RWPE1 (cell line): Measurements from ENCODE around the gene CDAN1.

Experiments used
- CTCF ChIA-PET: fragments of 350-600 bp; sonication (Branson Sonifier 250); formaldehyde crosslinking; extraction: SDS; loops from one replicate; lab custom pipeline; 2021; lab: Yijun Ruan, JAX
- POLR2A ChIA-PET: fragments of 400-600 bp; formaldehyde crosslinking; extraction: SDS; loops from one replicate; lab custom pipeline; 2020; ENCODE audit warnings: antibody characterized with exemption; ENCODE audit not compliant: low non-redundant PET; lab: Yijun Ruan, JAX
- DNase-seq: peaks from one replicate; pipeline ENCODE4 v3.0.0; 2012; ENCODE audit warnings: low spot score
- H3K27ac ChIP-seq: fragments of 450-650 bp; 2 replicates; pipeline ENCODE4 v1.5.1; 2017
- CTCF ChIP-seq: fragments of 450-650 bp; conservative IDR thresholded peaks from 2 replicates; pipeline ENCODE4 v1.5.1; 2017; ENCODE audit warnings: low read depth, mild to moderate bottlenecking

Gene CDAN1

GRCh38 chr15:42729409-42729808 lies 7.5 kb downstream of the CDAN1 start:
- POLR2A ChIA-PET = no interaction called here

GRCh38 chr15:42728972-42729371 lies 8.0 kb downstream of the CDAN1 start:
- TF ChIP-seq CTCF = no peak
- DNase-seq = no peak
- peak overlapping the region; percentile 7; the same call in 1 of the 2 replicates for H3K27ac ChIP-seq
- ChIA-PET POLR2A (no interaction called here), CTCF (interaction anchor here (1.5 kb wide), 1 partner anchor 197 kb away, joined by 9 read pairs; no protein-coding TSS in a partner anchor)

More at GRCh38 chr15:42729409-42729808, 7.5 kb downstream of the CDAN1 start:
- no peak for DNase-seq
- no peak for TF ChIP-seq CTCF
- CTCF ChIA-PET = interaction anchor here (0.6 kb wide), 1 partner anchor 118 kb away, joined by 3 read pairs; no protein-coding TSS in a partner anchor
- no peak overlapping the region for H3K27ac ChIP-seq

GRCh38 chr15:42728560-42728959 lies 8.4 kb downstream of the CDAN1 start:
- peak overlapping the region; percentile 7 for H3K27ac ChIP-seq
- DNase-seq = no peak
- TF ChIP-seq CTCF = no peak
- CTCF ChIA-PET = interaction anchor here (1.5 kb wide), 1 partner anchor 198 kb away, joined by 9 read pairs; no protein-coding TSS in a partner anchor
- POLR2A ChIA-PET = no interaction called here

- POLR2A ChIA-PET = no interaction called here
- DNase-seq = no peak
- no peak for TF ChIP-seq CTCF
- CTCF ChIA-PET = interaction anchor here (1.5 kb wide), 1 partner anchor 198 kb away, joined by 9 read pairs; no protein-coding TSS in a partner anchor
- peak overlapping the region; percentile 7 for H3K27ac ChIP-seq
Observed at GRCh38 chr15:42727750-42728381, 9.1 kb downstream of the CDAN1 start.

GRCh38 chr15:42726114-42726513 lies 10.8 kb downstream of the CDAN1 start:
- ChIA-PET CTCF (interaction anchor here (0.6 kb wide), 1 partner anchor 199 kb away, joined by 3 read pairs; no protein-coding TSS in a partner anchor), POLR2A (interaction anchor here (0.6 kb wide), 1 partner anchor 631 kb away, joined by 3 read pairs; no protein-coding TSS in a partner anchor)
- no peak for TF ChIP-seq CTCF
- no peak overlapping the region for H3K27ac ChIP-seq
- DNase-seq = no peak

- ChIA-PET CTCF (interaction anchor here (0.6 kb wide), 2 partner anchors 200 to 202 kb away, joined by 3 read pairs; no protein-coding TSS in a partner anchor), POLR2A (no interaction called here)
- H3K27ac ChIP-seq = 0 out of 2 replicates have a peak overlapping the region, but pooled peaks have one; percentile 2
- TF ChIP-seq CTCF = no peak
- DNase-seq = no peak
Observed at GRCh38 chr15:42725331-42725903, 11.5 kb downstream of the CDAN1 start.
